HG03469 (cell line): ENCODE results near the gene MAN1A1.

Source experiments
- ATAC-seq: cut with Tn5 transposase; IDR thresholded peaks from one replicate; pipeline ENCODE4 v1.9.1; 2021; ENCODE audit warnings: mild to moderate bottlenecking, moderate library complexity, moderate number of reproducible peaks; ENCODE audit not compliant: unreplicated experiment

MAN1A1 gene

DNA sequence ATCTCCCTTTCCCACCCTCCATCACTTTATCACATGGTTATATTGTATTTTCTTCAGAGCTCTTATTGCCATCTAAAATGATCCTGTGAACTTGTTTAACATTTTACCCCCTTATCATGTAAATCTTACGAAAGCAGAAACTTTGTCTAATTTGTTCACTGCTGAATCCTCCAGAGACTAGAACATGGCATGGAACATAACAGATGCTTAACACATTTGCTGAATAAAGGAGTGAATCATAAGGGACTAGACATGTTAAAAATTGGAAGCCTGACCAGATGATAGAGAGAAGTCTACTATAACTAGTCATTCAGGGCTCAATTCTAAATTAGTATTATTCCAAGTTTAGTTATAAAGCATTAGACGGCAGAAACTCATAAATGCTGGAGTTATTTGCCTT, 73.3 kb downstream of the MAN1A1 start:
- no peak for ATAC-seq

DNA sequence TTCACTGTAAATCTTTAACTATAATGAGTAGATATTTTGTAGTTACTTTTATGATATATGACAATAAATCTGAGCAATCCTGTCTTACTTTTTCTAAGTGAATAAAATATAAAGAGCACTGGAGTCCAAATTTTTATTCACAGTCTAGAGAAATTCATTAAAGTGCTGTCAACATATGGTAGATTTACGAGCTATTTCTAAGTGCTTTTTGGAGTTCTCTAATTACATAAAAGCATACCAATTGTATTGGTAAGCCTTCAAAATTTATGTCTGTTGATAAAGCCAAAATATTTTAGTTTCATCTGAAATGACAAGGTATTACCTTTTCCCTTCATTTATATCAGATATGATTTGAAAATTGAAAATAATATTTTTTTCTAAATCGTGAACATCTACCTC, 75.4 kb downstream of the MAN1A1 start:
- ATAC-seq: no peak

DNA sequence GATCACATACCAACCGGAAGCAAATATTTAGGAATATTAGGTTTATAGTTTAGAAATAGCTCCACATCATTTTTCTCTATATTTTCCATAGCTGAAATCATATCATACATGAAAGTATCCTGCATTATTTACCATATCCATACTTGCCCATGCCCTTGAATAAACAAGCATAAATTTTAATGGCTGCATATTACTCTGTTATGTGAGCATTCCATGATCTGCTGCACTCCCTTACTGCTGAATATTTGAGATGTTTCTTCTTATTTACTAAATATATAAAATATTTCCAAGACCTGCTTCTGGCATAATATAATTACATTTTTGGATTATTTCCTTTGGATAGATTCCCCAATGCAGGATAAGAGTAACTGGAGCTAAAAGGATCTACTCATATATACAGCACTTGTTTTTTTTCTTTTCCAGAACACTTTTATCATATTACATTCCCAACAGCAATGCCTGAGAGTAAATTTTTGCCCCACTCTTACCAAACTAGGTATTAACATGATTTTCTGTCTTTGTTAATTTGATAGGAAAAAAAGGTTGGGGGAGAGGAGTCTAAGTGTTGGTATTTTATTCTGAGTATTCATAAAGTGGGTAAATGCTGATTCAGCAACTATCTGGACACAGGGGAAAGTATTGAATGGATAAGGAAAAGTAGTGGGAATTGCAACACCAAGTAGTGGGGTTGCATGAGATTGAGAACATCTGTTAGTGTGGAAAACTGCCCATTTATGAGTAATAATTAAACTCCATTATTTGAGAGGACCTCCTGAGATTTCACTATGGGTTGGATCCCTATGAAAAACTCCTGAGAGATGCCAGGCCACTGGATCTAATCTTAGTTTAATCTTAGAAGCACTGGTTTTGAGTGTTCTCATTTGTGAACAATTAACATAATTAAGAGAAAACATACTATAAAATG, 76.0 kb downstream of the MAN1A1 start:
- no peak for ATAC-seq

DNA sequence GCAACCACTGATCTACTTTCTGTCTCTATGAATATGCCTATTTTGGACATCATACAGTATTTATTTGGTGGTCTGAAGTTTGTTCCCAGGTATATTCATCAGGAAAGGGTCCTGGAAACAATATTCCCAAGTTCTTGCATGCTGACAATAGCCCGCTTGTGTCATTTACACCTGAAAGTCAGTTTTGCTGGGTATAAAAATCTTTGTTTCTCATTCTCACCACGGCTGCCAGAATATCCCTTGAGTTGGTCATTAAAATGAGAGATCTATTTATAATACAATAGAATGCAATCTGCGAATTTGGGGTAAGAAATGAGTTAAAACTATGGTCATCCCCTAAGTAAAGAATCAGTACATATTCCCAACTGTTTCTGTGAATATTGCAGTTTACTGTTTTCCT, 79.0 kb downstream of the MAN1A1 start:
- ATAC-seq: no peak

DNA sequence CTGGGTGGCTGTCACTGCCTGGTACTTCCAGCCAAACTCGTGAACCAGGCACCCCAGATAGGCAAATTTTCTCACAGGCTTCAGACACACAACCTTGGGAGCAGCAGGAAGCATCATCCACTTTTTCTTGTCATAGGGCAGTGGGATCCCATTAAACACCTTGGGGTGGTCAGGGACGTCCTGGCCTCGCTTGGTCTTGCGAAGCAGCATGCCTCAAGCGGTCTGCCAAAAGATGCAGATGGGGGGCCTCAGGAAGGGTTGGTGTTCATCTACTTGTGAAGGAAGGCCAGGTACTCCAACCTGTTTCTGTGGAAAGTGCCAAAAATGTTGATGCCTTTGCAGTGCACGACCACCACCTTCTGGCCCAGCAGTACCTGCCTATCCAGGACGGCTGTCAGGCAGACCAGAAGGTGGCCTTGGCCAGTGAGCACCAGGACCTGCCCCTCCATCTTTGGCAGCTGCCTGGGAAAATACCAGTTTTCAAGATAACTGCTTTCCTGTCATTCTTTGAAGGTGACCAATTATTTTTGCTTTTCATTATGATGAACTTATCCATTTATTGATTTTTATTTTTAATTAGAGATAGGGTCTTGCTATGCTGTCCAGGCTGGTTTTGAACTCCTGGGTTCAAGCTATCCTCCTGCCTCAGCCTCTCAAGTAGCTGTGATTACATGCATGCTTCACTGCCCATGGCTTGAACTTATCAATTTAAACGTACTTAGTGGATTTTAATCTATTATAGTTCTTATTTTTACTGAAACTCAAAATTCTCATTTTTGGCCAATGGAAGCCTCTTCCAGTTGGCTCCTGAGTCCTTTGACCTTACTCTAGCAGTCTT, 80.1 kb downstream of the MAN1A1 start:
- no peak for ATAC-seq

DNA sequence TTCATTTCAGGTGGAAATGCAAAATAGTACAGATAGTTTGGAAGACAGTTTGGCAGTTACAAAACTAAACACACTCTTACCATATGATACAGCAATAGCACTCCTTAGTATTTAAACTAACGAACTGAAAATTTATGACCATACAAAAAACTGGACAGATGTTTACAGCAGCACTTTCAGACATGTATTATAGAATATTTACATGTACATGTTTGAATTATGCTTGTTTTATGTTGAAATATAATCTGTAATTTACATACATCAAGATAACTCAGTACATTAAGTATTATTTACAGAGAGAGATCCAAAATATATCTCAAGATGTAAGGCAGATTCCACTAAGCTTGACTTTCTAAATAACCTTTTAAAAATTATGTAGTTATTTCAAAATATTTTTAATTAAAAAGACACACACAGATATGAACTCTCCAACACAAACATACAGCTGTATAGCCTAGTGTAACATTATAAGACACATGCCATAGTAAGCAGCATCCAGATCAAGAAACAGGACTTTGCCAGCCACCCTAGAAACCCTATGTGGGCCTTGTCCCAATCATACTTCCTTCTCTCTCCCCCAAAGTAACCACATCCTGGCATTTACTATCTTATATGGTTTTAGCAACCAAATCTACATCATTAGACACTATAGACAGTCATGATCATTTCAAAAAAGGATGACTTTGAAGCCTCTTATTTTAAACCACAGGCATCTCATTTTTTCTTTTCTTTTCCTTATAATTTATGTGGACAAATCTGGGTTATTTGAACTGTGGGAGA, 82.2 kb downstream of the MAN1A1 start:
- ATAC-seq: no peak

DNA sequence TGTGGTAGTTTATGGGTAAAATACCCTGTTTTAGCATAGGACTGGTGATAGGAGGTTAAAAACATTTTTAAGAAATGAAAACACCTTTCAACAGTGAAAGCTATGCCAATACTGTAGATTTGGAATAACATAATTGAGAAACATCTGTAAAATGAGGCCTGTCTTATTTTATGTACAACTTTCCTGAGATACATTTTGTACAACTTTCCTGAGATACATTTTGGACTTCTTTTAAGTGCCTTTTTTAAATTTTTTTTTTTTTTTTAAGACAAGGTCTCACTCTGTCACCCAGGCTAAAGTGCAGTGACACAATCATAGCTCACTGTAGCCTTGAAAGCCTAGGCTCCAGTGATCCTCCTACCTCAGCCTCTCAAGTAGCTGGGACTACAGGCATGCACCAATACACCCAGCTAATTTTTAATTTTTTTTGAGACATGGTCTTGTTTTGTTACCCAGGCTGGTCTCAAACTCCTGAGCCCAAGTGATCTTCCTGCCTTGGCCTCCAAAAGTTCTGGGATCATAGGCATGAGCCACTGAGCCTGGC, 84.6 kb downstream of the MAN1A1 start:
- ATAC-seq: no peak

DNA sequence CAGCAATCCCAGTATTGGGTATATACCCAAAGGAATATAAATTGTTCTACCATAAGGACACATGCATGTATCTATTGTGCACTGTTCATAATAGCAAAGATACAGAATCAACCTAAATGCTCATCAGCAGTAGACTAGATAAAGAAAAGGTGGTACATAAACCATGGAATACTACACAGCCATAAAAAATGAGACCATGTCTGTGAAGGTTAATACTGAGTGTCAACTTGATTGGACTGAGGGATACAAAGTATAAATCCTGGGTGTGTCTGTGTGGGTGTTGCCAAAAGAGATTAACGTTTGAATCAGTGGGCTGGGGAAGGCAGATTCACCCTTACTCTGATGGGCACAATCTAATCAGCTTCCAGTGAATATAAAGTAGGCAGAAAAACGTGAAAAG, 86.9 kb downstream of the MAN1A1 start:
- no peak for ATAC-seq

DNA sequence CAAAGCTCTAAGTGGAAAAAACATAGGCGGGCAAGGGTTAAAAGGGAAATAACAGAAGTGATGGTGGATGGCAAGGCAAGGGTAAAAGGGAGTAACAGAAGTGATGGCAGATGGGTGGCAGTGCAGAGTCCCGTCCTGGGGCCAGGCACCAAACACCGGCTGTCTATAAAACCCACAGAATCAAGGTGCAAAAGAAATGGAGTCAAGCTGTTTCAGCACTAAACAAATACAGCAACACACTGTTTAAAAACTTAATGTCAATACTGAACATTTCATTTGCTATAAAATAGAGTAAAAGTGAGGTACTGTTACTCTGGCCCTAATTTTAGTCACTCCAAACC, 87.6 kb downstream of the MAN1A1 start:
- ATAC-seq: no peak

DNA sequence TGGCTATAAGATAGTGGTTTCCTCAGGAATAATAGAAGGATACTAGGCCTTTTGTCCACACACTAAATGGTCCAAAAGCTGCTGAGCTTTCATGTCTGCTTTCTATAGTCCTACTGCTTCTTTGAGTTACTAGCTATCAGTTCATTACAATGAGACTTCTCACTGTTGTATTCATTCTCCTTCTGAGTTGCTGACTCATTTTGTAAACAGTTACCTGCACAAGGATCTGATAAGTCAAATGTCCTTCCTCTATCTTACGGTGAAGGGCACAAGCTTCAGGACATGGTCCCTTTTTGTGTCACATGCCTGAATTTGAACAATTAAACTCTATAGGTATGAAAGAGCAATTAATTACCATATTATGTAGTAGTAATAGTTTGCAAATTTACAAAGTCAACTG, 90.5 kb downstream of the MAN1A1 start:
- peak; percentile 63 for ATAC-seq

DNA sequence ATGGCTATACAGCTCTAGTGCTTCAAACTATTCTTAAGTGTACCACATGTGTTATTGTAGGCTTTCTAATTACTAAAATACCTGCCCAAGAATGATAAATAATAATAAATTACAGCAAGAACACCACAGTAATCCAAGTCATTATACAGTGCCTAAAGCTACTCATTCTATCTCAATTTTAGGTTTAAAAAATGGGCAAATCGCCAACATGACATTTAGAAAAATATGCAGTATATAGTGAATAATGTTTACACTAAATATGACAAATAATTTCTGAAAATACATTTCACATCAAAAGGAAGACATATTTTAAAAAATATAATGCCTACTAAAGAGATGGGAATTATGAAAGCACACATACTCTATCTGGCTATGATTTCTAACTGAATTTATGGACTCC, 91.8 kb downstream of the MAN1A1 start:
- ATAC-seq: no peak

DNA sequence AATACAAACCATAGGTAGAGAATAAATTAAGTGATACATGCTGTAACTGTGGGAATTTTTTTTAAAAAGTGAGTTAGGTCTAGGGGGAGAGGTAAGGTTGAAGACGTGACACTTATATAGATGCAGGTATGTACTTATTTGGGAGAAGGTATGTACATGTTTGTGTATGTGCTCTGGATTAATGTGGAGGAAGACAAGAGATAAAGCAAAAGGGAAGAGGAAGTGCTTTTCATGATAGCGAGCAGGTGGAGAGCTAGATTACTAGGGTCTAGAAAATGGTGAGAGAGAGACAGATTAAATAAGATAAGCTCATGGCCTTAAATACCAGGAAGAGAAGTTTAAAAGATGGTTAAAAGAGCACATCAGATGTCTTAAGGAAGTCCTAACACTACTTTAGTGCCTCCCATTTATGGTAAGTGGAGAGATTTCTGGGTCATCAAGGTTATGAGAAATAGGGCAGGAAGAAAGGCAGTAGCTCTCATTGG, 92.5 kb downstream of the MAN1A1 start:
- ATAC-seq: no peak

DNA sequence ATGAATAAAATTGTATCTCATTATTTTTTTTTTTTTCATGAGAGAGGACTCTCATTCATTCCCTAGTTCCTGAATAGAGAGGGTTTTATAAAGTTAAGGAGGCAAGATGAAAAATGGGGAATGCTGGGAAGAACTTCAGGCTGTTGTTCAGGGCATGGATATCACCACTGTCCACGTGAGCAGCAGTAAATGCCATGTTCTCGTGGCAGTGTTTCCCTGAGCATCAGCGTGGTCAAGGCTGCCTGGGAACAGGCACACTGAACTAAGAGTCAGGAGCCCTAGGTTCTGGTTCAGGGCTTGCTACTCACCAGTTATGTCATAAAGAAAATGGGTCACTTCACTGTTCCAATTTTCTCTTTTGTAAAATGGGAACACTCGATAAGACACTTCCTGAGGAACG, 93.2 kb downstream of the MAN1A1 start:
- ATAC-seq: no peak

DNA sequence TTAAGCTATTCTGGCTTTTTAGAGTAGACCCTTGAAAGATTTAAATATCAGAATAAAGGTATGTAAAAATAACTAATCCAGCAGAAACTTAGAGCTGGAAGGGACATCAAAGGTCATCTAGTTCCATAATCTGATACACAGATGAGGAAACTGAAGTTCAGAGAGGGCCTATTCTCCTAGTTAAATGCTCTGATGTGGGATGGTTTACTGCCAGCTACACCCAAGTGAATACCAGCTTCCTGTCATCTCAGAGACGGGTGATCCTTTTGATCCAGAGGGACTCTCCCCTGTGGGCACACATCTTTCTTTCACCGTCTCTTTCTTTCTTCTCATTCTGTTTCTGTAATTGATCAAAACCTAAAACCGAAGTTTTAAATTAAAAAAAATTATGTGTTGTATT, 94.1 kb downstream of the MAN1A1 start:
- ATAC-seq: no peak

DNA sequence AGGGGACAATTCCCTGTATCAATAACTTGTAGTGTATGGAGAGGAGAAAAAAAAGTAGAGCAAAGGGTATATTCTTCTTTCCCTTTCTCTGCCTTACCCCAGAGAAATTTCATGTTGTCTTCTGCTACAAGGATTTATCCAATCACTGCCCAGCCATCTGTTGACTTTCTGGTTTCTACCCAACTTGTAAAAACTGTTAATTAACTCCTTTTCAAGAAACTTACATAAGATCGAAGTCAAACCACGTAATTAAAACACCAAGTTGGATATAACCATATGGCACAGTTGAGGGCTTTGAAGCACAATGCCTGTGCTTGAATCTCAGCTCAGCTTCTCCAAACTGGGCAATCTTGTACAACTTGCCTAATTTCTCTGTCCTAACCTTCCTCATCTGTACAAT, 99.5 kb downstream of the MAN1A1 start:
- ATAC-seq: no peak

DNA sequence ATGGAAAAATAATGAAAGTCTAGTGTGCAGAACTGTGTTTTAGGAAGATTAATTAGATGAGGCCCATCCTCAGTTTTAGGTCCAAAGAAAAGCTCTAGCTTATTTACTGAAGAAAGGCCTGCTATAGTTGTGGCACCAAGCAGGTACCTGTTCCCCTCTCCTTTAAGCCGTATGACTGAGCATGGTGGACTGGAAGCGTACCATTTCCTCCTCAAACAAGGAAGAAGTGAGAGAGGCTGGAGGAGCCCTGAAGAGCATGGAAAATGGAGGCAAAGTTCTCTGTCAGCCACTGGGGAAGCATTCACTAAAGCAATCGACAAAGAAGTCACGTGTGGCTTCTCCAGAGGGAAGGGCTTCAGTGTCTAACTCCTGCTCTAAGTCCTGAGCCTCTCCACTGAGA, 100.2 kb downstream of the MAN1A1 start:
- no peak for ATAC-seq

DNA sequence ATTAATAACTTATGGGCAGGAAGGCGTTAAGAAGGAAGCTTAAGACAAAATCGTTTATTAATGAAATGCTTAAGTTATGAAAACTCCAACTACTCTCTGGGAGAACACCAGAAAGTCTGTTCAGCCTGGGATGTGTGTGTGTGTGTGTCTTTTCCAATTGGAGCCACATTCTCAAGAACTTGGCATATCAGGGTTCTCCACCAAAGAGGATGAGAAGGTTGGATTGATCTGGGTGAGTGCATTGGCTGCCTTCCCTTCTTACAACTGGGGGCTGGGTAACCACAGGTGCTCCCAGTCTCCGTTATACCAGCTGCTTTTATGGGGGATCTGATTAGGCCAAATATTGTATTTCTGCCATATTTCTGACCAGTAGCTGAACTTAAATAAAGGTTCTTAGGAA, 102.1 kb downstream of the MAN1A1 start:
- ATAC-seq: no peak

DNA sequence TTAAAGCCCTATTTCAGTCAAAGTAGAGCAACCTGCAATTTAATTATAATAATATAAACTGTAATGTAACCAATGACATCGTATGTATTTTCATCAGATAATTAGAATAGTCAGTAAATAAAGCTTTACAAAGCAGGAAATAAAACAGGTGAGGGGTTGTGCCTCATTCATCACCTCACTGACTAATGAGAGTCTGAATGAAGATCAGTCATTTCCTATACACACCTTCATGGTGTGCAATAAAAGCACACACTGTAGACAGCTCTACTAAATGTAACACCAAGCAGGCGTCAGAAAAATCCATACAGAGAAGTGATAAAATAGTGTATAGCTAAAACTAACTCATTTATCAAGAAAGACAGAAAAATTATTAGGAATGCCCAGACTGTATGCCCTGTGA, 105.9 kb downstream of the MAN1A1 start:
- ATAC-seq: no peak

DNA sequence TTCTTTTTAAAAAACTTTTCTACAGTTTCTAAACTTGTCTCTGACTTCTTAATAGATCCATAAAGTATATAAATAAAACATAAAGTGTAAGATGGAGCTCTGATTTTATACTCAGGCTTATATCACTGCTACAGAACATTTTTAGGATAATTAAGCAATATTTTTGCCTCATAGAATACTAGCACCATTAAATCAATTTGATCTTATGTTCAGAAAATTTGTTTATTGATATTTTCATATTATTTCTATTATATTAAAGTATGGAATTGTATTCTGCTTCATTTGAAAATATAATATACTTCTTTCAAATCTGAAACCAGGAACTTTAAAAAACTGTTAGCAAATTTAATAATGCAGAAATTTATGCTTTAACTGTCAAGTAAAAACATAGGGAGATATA, 106.5 kb downstream of the MAN1A1 start:
- ATAC-seq: no peak

DNA sequence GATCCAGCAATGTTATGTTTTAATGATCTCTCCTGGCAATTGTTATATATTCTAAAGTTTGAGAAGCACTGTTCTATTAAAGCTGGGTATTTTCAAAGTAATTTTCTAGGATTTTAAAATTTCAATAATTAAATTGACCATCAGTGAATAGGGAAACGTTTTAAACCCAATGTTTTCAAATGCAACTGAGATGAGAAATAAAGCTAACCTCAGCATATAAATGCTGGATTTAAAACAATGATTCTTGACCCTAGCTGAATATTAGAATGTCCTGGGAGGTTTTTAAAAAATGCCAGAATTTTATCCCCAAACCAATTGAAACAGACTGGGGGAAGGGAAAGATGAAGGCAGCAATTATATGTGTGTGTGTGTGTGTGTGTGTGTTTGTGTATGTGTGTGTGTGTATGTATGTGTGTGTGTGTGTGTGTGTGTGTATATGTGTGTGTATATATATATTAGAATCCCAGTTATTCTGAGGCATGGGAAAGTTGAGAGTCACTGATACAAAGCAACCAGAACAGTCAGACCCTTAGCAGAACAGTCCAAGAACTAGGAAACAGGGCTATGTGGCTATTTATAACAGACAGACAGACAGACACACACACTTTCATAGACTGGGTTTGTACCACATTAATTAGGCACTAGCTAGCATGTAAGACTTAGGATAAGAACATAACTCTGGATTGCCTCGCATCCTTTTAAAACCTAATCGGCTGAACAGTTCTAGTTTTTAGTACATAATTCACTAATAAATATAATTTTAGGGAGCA, 107.8 kb downstream of the MAN1A1 start:
- ATAC-seq: no peak
